Measurements from ENCODE around the gene SCFD2. TPM values are rescaled to one million over a fixed set of nuclear protein-coding genes. Genes with fewer than 3 reads are reported as not detected.

The SCFD2 gene
- total RNA-seq, 2 experiments from 2014 or later, result 18.8 to 19.9 TPM

DNA sequence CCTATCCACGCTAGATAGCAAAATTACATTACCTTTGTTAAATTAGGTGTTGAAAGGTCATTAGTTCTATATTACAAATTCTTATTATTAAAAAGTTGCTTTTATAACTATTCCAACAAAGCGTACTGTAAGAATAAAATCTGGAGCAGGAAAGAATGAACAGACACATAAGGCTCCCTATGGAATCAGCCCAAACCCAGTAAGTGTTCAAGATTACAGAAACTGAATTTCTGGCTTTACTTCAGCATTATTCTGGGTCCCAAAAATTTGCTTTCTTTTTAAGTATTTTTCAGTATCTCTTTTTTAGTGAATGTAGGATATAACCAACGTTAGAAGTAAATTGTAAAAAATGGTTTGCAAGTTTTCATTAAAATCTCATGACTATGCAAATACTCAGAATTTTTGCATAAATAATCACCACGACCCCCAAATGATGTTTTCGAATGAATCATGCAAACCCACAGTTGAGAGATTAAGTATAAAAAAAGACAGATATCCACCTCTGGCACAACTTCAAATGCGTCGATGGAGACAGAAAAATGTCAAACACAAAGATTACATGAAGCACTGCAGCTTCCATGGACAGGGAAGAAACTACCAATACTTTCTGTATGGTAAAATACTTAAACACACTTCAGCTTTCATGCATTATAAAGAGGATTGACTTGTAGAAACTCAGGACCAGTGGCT lies 265.2 kb downstream of the SCFD2 start:
- H3K27me3 Mint-ChIP-seq, result no peaks in the 10 kb centered on the region
- H3K4me1 Mint-ChIP-seq (ENCODE audit: low read depth), result peaks cover 12% of the 10 kb centered on the region
- H3K27ac Mint-ChIP-seq, result peak overlapping the region; percentile 9
- no peak for DNase-seq
- ChIA-PET POLR2A (no interaction called here), CTCF (no interaction called here)
- peaks cover 43% of the 10 kb centered on the region for H3K36me3 Mint-ChIP-seq
- H3K9me3 Mint-ChIP-seq, result peaks cover 18% of the 10 kb centered on the region
- no peak overlapping the region for H3K4me3 Mint-ChIP-seq
- intact Hi-C loops (cut with micrococcal nuclease), result loop anchor here (1.0 kb wide), 4 partner anchors 13 to 37 kb away; no protein-coding TSS in a partner anchor

DNA sequence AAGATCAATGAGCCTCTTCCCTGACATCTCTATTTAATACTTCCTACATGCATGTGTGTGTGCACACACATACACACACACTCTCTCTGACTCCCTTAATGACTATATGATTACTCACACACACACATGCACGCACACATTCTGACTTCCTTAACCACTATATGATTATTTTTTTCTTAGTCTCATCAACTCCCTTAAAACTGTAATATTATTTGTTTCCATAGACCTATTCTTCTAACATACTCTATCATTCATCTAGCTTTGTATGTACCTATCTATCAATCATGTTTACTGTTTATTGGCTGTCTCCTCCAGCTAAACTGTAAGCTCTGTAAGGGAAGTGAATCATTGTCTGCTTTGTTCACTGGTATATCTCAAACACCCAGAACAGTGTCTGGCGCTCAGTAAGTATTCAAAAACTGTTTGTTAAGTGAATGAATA lies 267.2 kb downstream of the SCFD2 start:
- Mint-ChIP-seq H3K27me3 (no peaks in the 10 kb centered on the region), H3K4me1 (ENCODE audit: low read depth) (peaks cover 12% of the 10 kb centered on the region), H3K4me3 (no peak overlapping the region), H3K27ac (no peak overlapping the region), H3K36me3 (peaks cover 42% of the 10 kb centered on the region), H3K9me3 (peaks cover 24% of the 10 kb centered on the region)
- intact Hi-C loops (cut with micrococcal nuclease), result no loop called here
- ChIA-PET CTCF (no interaction called here), POLR2A (no interaction called here)
- no peak for DNase-seq

DNA sequence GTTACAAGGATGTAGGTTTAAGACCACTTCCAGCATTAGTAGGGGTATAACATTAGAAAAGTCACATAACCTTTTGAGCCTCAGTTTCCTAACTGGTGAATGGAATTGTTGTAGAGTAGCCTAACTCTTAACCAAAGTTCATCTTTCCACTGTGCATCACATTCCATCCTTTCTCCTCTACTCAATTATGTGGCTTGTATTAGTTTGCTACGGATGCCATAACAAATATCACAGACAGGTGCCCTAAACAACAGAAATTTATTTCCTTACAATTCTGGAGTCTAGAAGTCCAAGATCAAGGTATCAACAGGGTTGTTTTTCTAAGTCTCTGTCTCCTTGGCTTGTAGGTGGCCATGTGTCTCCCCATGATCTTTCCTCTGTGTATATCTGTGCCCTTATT lies 271.8 kb downstream of the SCFD2 start:
- Mint-ChIP-seq H3K27ac (no peak overlapping the region), H3K36me3 (peaks cover 26% of the 10 kb centered on the region), H3K4me1 (ENCODE audit: low read depth) (no peaks in the 10 kb centered on the region), H3K9me3 (peaks cover 25% of the 10 kb centered on the region), H3K4me3 (no peak overlapping the region), H3K27me3 (no peaks in the 10 kb centered on the region)
- CTCF ChIA-PET, result no interaction called here
- intact Hi-C loops (cut with micrococcal nuclease), result no loop called here
- POLR2A ChIA-PET, result no interaction called here
- no peak for DNase-seq

DNA sequence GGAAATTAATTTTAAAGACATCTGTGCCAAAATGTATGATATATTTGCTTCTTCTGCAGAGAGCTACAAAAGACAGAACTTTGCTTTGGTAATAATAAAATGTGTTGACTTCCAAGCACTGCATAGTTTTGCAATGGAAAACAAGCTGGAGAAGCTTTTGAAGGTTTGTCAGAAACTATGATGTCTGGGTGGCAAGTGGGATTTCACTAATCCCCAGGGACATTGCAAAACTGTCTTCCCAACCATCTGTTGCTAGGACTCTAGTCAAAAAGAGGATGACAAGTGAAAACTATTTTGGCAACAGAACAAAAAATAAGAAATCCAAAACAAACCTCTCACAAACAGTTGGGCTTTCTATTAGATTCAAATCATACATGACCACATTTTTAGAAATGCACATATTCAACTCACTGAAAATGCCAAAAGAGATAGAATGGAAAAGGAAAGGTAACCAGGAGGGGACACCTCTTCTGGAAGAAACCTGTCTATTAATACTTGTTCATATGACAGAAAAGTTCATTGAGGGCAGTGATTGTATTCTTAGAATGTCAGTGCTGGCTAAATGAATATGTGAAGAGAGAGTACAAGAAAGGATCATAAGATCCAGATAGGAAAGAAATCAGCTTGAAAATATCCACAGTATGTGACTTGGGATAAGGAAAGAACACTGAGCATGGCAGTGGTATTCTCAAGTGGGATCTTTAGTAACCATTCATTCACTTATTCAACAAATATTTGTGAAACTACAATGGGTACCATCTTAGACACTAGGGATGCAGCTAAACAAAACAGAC lies 275.7 kb downstream of the SCFD2 start:
- Mint-ChIP-seq H3K27me3 (no peaks in the 10 kb centered on the region), H3K27ac (no peak overlapping the region), H3K36me3 (peaks cover 27% of the 10 kb centered on the region), H3K4me3 (no peak overlapping the region), H3K4me1 (ENCODE audit: low read depth) (no peaks in the 10 kb centered on the region), H3K9me3 (peaks cover 26% of the 10 kb centered on the region)
- no peak for DNase-seq
- ChIA-PET CTCF (no interaction called here), POLR2A (no interaction called here)
- intact Hi-C loops (cut with micrococcal nuclease), result no loop called here

DNA sequence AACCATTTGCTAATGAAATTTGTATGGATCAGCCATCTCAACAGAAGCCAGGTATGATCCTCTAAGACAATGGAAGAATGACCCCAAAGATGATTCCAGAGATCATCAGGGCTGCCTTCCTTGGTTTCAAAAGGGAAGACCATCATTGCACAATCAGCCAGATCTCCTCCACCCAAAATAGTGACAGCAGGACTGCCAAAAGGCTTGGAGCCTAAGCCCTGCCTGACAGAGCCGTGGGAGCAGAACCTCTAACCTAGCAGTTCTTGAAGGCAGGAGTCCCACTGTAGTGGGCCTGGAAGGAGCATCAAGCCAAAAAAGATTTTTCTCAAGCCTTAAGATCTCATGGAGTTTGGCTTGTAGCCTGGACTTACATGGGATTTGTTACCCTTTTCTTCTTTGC lies 277.7 kb downstream of the SCFD2 start:
- Mint-ChIP-seq H3K27me3 (no peaks in the 10 kb centered on the region), H3K27ac (no peak overlapping the region), H3K4me3 (no peak overlapping the region), H3K9me3 (peaks cover 35% of the 10 kb centered on the region), H3K4me1 (ENCODE audit: low read depth) (no peaks in the 10 kb centered on the region), H3K36me3 (peaks cover 37% of the 10 kb centered on the region)
- intact Hi-C loops (cut with micrococcal nuclease), result no loop called here
- CTCF ChIA-PET, result no interaction called here
- POLR2A ChIA-PET, result no interaction called here
- no peak for DNase-seq

DNA sequence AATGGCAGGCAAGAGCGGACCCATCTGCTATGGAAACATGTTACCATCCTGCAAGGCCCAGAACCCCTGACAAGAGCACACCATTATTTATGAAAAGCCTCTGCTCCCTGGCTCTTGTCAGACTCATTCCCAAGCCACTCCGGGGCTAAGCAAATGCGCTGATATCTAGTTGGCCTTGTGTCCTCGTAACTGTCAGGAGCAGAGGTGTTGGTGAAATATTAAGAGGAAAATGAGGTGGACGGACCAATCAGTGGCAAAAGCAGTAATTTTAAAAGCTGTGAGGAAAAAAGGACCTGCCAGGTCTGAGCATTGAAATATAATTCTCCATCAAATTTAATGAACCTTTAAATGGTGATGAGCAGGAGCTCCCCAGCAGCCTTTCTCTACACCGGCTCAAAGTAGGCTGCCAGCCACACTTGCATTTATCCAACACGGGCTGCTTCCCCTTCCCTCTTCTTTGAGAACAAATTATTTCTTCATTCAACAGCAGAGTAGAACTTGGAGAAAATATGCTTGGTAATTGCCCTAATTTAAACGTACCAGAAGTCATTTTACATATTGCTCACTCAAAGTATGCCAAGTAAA lies 289.4 kb downstream of the SCFD2 start:
- peaks cover 8% of the 10 kb centered on the region for H3K4me1 Mint-ChIP-seq (ENCODE audit: low read depth)
- no peak for DNase-seq
- no peaks in the 10 kb centered on the region for H3K27me3 Mint-ChIP-seq
- H3K36me3 Mint-ChIP-seq, result peaks cover 5% of the 10 kb centered on the region
- CTCF ChIA-PET, result no interaction called here
- H3K27ac Mint-ChIP-seq, result no peak overlapping the region
- intact Hi-C loops (cut with micrococcal nuclease), result no loop called here
- no peak overlapping the region for H3K4me3 Mint-ChIP-seq
- no peaks in the 10 kb centered on the region for H3K9me3 Mint-ChIP-seq
- POLR2A ChIA-PET, result no interaction called here

DNA sequence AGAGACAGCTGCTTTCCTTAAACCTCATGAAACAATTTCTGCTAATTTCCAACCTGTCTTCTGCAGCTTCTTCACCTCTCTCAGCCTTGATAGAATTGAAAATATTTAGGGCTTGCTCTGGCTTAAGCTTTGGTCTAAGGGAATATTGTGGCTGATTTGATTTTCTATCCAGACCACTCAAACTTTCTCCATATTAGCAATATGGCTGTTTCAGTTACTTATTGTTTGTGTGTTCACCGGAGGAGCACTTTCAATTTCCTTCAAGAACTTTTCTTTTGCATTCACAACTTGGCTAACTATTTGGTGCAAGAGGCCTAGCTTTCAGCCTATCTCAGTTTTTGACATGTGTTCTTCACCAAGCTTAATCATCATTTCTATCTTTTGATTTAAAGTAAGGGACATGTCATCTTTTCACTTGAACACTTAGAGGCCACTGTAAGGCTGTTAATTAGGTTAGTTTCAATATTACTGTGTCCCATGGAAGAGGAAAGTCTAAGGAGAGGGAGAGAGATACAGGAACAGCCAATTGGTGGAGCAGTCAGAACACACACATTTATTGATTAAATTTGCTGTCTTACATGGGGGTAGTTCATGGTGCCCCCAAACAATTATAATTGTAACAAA lies 290.6 kb downstream of the SCFD2 start:
- Mint-ChIP-seq H3K9me3 (peaks cover 4% of the 10 kb centered on the region), H3K4me3 (no peak overlapping the region), H3K4me1 (ENCODE audit: low read depth) (peaks cover 8% of the 10 kb centered on the region), H3K27me3 (no peaks in the 10 kb centered on the region), H3K36me3 (peaks cover 10% of the 10 kb centered on the region), H3K27ac (no peak overlapping the region)
- ChIA-PET POLR2A (interaction anchor here (0.6 kb wide), 1 partner anchor 41 kb away, joined by 3 read pairs; no protein-coding TSS in a partner anchor), CTCF (interaction anchor here (0.6 kb wide), 1 partner anchor 856 kb away, joined by 5 read pairs; no protein-coding TSS in a partner anchor)
- no peak for DNase-seq
- intact Hi-C loops (cut with micrococcal nuclease), result loop anchor here (1.0 kb wide), 3 partner anchors 26 to 57 kb away; no protein-coding TSS in a partner anchor

DNA sequence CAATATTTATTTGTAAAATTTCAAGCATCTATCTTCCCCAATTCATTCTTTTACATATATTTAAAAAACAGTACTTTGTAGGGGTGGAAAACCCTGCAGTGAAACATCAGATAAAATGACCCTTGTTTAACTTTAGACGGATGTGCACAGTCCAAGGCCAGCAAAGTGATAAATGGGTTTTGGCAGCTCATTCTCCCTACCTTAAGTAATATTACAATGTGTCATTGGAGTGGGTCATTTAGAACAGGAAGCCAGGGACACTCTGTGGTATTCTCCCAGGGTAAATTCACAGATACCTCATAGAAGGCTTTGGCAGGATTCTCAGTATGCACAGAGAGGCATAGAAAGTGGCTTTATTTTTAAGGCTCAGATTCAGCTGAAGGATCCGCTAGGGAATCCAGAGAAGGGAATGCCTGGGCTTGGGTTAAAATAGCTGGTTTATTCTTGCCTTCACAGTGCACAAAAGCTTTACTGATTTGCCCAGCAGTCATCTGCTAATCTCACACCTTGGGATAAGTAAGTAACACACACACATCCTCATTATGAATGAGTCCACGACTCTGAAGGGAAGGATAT lies 297.0 kb downstream of the SCFD2 start:
- Mint-ChIP-seq H3K4me3 (no peak overlapping the region), H3K4me1 (ENCODE audit: low read depth) (no peaks in the 10 kb centered on the region), H3K27me3 (no peaks in the 10 kb centered on the region), H3K27ac (no peak overlapping the region), H3K9me3 (peaks cover 20% of the 10 kb centered on the region), H3K36me3 (peaks cover 36% of the 10 kb centered on the region)
- intact Hi-C loops (cut with micrococcal nuclease), result no loop called here
- DNase-seq, result no peak
- ChIA-PET CTCF (no interaction called here), POLR2A (no interaction called here)

DNA sequence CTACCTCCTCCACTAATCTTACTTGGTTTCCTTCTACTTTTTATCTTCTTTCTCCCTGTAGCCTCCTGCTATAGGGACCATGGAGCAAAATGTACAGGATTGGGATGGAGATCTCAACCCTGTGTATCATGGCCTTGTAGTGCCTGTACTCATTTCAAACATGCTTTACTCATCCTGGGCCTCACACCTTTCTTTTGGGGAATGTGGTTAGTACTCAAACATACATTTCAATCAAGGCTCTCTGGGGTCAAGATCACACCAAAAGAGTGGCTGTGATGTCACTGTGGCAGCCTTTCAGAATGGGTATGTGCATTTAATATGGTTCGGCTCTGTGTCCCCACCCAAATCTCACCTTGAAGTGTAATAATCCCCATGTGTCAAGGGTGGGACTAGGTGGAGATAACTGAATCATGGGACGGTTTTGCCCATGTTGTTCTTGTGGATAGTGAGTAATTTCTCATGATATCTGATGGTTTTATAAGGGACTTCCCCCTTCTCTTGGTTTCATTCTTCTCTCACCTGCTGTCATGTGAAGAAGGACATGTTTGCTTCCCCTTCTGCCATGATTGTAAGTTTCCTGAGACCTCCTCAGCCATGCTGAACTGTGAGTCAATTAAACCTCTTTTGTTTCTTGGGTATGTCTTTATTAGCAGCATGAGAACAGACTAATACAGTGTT lies 298.6 kb downstream of the SCFD2 start:
- DNase-seq, result no peak
- POLR2A ChIA-PET, result no interaction called here
- H3K4me3 Mint-ChIP-seq, result no peak overlapping the region
- H3K27me3 Mint-ChIP-seq, result no peaks in the 10 kb centered on the region
- no peaks in the 10 kb centered on the region for H3K4me1 Mint-ChIP-seq (ENCODE audit: low read depth)
- H3K9me3 Mint-ChIP-seq, result peaks cover 20% of the 10 kb centered on the region
- peaks cover 32% of the 10 kb centered on the region for H3K36me3 Mint-ChIP-seq
- no peak overlapping the region for H3K27ac Mint-ChIP-seq
- intact Hi-C loops (cut with micrococcal nuclease), result no loop called here
- CTCF ChIA-PET, result no interaction called here

DNA sequence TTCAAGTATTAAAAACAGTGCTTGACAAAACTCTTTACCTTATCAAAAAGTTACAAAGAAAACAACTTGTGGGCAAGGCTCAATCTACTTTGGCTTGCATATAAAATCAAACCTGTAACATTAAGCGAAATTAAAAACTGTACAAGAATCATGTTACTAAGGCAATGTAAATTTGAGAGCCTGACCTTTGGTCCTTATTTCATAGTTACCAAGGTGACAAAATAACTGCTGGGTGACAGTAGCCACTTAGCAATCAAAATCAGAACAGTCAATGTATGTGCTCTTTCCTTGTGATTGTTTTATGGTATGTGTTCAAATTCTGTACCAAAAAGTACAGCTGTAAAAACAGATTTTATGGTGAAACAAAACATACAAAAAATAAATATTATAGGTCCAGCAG lies 299.7 kb downstream of the SCFD2 start:
- CTCF ChIA-PET, result no interaction called here
- Mint-ChIP-seq H3K27me3 (no peaks in the 10 kb centered on the region), H3K27ac (no peak overlapping the region)

DNA sequence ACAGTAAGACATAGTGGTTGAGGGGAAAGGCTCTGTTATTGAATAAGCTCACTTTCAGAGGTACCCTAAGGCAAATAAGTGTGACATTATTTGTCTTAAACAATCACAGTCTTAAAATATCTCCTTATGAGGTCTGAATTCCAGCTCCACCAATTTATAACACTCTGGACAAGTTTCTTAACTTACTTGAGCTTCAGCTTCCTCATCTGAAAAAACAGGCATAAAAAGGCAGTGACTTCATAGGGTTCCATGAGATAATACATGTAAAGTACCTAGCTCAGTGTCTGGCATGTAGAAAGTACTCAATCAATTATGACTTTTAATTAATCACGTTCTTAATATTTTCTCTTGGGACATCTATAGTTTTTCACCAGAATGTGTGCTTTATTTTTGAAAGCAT lies 301.3 kb downstream of the SCFD2 start:
- ChIA-PET POLR2A (no interaction called here), CTCF (no interaction called here)
- H3K4me1 Mint-ChIP-seq (ENCODE audit: low read depth), result no peaks in the 10 kb centered on the region
- peaks cover 27% of the 10 kb centered on the region for H3K36me3 Mint-ChIP-seq
- no peak overlapping the region for H3K27ac Mint-ChIP-seq
- H3K9me3 Mint-ChIP-seq, result peaks cover 17% of the 10 kb centered on the region
- DNase-seq, result no peak
- intact Hi-C loops (cut with micrococcal nuclease), result no loop called here
- H3K27me3 Mint-ChIP-seq, result no peaks in the 10 kb centered on the region
- no peak overlapping the region for H3K4me3 Mint-ChIP-seq

More for the DNA sequence above, 299.7 kb downstream of the SCFD2 start:
- H3K4me3 Mint-ChIP-seq, result no peak overlapping the region
- H3K9me3 Mint-ChIP-seq, result peaks cover 20% of the 10 kb centered on the region
- intact Hi-C loops (cut with micrococcal nuclease), result no loop called here
- no peak for DNase-seq
- POLR2A ChIA-PET, result no interaction called here
- no peaks in the 10 kb centered on the region for H3K4me1 Mint-ChIP-seq (ENCODE audit: low read depth)
- peaks cover 31% of the 10 kb centered on the region for H3K36me3 Mint-ChIP-seq
